AG10803 (cell line): ENCODE measurements around the gene MRPL58.
A peak's percentile ranks its signal among the peaks of the same experiment; 100 is the strongest.
"Not testable (repeated sequence)": the region's sequence is repeated elsewhere in the genome, so short reads cannot be mapped to it uniquely, and the experiment has no call there.

ENCODE experiments used
- DNase-seq: peaks from one replicate; pipeline ENCODE4 v3.0.0; 2010; ENCODE audit warnings: low read depth
- H3K4me3 ChIP-seq: 2 replicates; pipeline ENCODE4 v1.5.1; 2011; ENCODE audit warnings: mild to moderate bottlenecking, low read length, control low read depth
- TF ChIP-seq, protein P1 (sequence below): conservative IDR thresholded peaks from 2 replicates; pipeline ENCODE4 v1.5.1; 2011; ENCODE audit warnings: mild to moderate bottlenecking, low read length, control low read depth, inconsistent platforms

MRPL58 gene

DNA sequence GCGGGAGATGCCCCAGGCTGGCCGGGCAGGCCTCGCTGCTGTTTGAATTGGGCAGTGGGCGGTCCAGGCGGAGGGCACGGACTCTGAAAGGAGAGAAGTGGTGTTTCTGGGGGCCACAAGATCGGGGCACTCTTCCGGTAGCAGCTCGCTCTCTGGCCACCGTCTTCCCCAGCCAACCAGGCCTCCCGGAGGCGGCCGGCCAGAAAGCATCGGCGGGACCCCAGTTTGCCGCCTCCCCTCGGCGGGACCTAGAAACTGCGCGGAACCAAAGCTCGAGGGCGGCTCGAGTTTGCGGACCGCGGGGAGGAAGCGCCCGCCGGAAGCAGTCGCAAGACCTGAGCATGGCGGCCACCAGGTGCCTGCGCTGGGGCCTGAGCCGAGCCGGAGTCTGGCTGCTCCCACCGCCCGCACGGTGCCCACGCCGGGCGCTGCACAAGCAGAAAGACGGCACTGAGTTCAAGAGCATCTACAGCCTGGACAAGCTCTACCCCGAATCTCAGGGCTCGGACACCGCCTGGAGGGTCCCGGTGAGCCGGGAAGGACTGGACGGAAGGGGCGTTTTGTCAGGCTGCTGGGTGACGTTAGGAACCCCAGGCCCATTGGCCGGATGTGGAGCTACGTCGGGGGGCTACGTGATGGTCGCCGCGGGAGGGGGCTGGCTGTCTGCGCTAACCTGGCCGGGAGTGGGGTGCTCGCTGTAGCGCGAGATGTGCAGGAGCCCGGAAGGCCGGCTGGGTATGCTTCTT lies at the start of gene MRPL58:
Gene MRPL58, plus strand, starts transcription at position 325 of the 746 bp plus-strand sequence. Its CDS starts 17 bp downstream, at position 342.
- H3K4me3 ChIP-seq: peak within 1 kb of the TSS; percentile 89
- TF ChIP-seq, protein P1, sequence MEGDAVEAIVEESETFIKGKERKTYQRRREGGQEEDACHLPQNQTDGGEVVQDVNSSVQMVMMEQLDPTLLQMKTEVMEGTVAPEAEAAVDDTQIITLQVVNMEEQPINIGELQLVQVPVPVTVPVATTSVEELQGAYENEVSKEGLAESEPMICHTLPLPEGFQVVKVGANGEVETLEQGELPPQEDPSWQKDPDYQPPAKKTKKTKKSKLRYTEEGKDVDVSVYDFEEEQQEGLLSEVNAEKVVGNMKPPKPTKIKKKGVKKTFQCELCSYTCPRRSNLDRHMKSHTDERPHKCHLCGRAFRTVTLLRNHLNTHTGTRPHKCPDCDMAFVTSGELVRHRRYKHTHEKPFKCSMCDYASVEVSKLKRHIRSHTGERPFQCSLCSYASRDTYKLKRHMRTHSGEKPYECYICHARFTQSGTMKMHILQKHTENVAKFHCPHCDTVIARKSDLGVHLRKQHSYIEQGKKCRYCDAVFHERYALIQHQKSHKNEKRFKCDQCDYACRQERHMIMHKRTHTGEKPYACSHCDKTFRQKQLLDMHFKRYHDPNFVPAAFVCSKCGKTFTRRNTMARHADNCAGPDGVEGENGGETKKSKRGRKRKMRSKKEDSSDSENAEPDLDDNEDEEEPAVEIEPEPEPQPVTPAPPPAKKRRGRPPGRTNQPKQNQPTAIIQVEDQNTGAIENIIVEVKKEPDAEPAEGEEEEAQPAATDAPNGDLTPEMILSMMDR: peak; percentile 42
- peak; percentile 82 for DNase-seq

DNA sequence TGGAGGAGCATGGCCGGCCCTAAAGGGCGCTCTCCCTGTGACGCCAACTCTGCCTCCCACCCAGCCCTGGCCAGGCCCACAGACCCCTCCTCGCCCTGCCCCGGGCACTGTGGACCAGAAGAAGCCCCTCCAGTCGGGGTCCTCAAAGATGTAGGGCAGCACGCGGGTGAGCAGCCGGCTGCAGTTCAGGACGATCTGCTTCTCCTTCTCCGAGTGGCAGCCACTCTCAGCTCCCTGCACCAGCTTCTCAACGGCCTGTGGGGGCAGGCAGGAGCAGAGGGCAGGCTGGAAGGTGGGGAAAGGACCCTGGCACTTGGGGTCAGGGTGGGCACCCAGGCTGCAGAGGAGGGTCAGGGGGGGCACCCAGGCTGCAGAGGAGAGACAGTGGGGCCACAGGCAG lies 48.8 kb upstream of the MRPL58 start:
- H3K4me3 ChIP-seq: no peak overlapping the region
- no peak for DNase-seq
- TF ChIP-seq, protein P1: no peak

DNA sequence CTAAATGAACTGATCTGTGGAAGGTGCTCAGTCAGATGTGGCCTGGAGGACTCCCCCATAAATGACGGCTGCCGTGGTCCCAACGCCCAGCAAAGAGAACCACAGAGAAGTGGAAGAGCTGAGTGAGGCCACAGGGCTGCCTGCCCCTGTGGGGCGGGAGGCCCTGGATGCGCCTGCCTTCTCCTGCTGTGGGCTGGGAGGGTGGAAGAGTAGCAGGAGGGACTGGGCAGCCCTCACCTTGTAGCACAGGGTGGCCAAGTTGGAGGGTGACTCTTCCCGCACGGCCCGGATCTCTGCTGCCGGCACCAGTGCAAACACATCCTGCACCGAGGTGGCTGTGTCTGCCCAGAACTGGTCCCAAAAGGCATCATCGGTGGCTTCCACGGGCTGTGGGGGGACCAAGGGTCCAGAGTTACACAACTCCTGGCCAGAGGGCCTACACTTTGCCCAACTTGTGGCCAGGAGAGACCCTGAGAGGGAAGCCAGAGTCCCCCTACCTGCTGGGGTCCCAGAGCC lies 48.2 kb upstream of the MRPL58 start:
- H3K4me3 ChIP-seq: no peak overlapping the region
- DNase-seq: no peak
- TF ChIP-seq, protein P1: no peak

DNA sequence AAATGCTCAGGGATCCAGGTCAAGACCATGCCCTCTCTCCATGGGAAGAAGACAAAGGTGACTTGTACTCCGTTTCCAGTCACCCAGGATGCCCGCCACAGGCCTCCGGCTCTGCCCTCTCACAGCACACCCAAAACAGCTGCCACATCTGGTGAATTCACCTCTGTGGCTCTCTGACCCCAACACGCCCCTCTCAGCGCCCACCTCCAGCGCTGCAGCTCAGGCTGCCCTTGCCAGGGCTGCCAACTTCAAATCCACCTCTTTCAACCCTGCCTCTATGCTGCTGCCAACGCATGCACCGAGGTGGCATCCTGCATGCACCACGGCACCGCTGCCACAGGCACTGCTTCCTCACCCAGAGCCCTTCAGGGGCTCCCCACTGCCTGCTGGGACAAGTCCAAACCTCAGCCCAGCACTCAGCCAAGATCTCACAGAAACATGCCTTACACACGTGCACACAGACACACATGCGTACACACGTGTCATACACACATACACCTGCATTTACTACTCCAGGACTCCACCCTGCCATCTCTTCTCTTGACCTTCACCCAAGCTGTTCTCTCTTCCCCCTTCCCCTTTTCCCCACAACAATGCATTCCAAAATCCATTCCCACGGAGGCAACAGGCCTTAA lies 47.4 kb upstream of the MRPL58 start:
- TF ChIP-seq, protein P1: no peak
- DNase-seq: no peak

DNA sequence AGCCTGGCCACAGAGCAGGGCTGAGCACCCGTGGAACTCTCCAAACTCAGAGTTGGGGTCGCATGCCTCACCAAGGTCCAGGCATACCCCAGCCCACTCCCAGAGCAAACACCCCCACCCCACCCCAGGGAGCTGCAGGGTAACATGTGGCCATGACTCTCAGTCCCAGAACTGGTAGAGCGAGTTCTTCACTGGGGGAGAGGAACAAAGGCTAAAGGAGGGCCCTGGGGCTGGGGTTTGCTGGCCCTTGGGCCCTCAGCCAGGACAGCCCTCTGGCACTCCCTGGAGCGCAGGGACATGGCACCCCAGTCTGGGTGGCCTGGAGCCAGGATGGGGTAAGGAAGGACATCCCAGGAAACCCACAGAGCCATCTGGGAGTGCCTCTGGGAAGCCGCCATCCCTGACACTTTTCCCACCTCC lies 44.1 kb upstream of the MRPL58 start:
- TF ChIP-seq, protein P1: no peak
- H3K4me3 ChIP-seq: no peak overlapping the region
- no peak for DNase-seq

More for the DNA sequence above, 47.4 kb upstream of the MRPL58 start:
- no peak overlapping the region for H3K4me3 ChIP-seq

DNA sequence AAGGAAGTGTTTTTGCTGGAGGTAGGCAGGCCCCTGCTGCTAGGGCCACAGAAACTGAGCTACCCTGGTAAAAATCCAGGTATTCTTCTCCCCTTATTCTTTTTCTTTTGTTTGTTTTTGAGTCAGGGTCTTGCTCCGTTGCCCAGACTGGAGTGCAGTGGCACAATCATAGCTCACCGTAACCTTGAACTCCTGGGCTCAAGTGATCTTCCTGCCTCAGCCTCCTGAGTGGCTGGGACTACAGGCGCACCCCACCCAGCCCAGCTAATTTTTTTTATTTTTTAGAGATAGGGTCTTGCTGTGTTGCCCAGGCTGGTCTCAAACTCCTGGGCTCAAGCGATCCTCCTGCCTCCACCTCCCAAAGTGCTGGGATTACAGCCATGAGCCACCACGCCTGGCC lies 43.0 kb upstream of the MRPL58 start:
- not testable (repeated sequence) for DNase-seq

DNA sequence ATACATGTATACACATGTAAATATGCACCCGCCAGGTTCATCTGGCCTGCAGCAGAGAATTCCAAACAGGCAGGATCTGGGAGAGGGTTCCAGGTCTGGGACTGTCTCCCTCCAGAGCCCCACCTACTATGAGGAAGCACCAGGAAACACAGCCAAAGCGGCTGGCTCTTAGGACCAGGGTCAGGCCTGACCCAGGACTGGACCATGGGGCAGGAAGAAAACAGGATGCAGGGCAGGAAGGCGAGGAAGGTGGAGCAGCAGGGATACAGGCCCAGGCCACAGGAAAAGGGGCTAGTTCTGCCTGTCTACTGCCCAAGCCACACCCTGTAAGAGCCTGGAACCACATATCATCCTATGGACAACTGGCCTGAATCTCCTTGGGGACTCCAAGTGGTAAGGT lies 42.1 kb upstream of the MRPL58 start:
- TF ChIP-seq, protein P1: no peak
- no peak for DNase-seq
- no peak overlapping the region for H3K4me3 ChIP-seq

More for the DNA sequence above, 43.0 kb upstream of the MRPL58 start:
- not testable (repeated sequence) for H3K4me3 ChIP-seq
